Lower leg skin (tissue), 3 donors: ENCODE data around the gene PRKCZ.

Experiments
- POLR2A ChIP-seq, 2 donors: fragments of 450-650 bp; IDR thresholded peaks; one replicate each; pipeline ENCODE4 v1.6.1; 2016 to 2017; ENCODE audit warnings: antibody characterized with exemption in 2 of 2, mild to moderate bottlenecking in 1 of 2, moderate library complexity in 1 of 2
- TF ChIP-seq, protein P1 (sequence below), 3 donors: fragments of 450-650 bp; IDR thresholded peaks; one replicate each; pipeline ENCODE4 v1.5.1; 2016; ENCODE audit warnings: antibody characterized with exemption in 3 of 3, mild to moderate bottlenecking in 3 of 3, moderate library complexity in 2 of 3

DNA sequence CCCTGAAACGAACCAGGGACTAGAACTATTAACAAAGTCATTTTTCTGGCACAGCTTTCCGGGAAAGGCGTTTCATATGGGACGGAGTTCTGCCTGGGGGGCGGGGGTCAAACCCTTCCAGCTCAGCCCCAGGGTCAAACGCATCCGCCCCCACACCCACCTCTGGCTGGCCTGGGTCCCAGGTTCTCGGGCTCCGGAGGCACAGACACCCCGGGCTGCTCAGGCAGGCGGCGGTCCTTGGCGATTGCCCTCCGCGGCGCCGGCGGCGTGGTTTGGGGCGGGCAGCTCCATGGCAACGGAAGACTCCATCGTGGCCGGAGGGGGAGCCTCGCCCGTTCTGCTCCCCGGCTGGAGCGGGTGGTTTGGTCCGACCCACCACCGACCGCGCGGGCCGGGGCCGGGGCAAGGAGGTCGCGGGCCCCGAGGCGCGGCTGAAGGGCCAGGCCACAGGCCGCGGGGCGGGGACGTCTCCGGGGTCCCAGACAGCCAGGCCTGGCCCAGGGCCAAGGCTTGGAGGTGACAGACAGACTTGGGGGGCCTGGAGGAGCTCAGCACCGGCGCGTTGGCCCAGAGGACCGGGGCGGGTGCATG is 46.6 kb upstream of the PRKCZ start, which contains the start of gene CFAP74:
- no peak for TF ChIP-seq POLR2A (IDR thresholded peaks at IDR 0.05)
- TF ChIP-seq, protein P1, sequence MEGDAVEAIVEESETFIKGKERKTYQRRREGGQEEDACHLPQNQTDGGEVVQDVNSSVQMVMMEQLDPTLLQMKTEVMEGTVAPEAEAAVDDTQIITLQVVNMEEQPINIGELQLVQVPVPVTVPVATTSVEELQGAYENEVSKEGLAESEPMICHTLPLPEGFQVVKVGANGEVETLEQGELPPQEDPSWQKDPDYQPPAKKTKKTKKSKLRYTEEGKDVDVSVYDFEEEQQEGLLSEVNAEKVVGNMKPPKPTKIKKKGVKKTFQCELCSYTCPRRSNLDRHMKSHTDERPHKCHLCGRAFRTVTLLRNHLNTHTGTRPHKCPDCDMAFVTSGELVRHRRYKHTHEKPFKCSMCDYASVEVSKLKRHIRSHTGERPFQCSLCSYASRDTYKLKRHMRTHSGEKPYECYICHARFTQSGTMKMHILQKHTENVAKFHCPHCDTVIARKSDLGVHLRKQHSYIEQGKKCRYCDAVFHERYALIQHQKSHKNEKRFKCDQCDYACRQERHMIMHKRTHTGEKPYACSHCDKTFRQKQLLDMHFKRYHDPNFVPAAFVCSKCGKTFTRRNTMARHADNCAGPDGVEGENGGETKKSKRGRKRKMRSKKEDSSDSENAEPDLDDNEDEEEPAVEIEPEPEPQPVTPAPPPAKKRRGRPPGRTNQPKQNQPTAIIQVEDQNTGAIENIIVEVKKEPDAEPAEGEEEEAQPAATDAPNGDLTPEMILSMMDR (IDR thresholded peaks at IDR 0.05), result no peak
